HepG2 (cell line): ENCODE results near the gene ENTREP3. TPM values are rescaled to one million over a fixed set of nuclear protein-coding genes. Genes with fewer than 3 reads are reported as not detected.

ENCODE experiments used
- CREBL2 ChIP-seq: sonication (generic); formaldehyde crosslinking; IDR thresholded peaks from 2 replicates; pipeline ENCODE4 v1.8.1; 2023; ENCODE audit warnings: missing genetic modification reagents, mild to moderate bottlenecking, borderline replicate concordance
- GABPB1 ChIP-seq: IDR thresholded peaks from 2 replicates; pipeline ENCODE4 v1.6.1; 2016; ENCODE audit warnings: mild to moderate bottlenecking, missing genetic modification reagents, moderate library complexity, missing compliant biosample characterization
- KMT2A ChIP-seq: sonication (generic); formaldehyde crosslinking; IDR thresholded peaks from 2 replicates; pipeline ENCODE4 v1.4.0; 2020; ENCODE audit warnings: missing genetic modification reagents
- MXI1 ChIP-seq: IDR thresholded peaks from 3 replicates; pipeline ENCODE4 v1.6.1; 2012; ENCODE audit warnings: low read depth, low read length, inconsistent platforms, borderline replicate concordance
- NR3C1 ChIP-seq: sonication (generic); formaldehyde crosslinking; IDR thresholded peaks from 2 replicates; pipeline ENCODE4 v1.4.0; 2020; ENCODE audit warnings: missing genetic modification reagents
- POLR2A ChIP-seq, 2 experiments: IDR thresholded peaks; 2 replicates each; pipeline ENCODE4 v1.6.1; 2011; ENCODE audit warnings: low read depth in 2 of 2, low read length in 2 of 2, mild to moderate bottlenecking in 1 of 2, moderate library complexity in 1 of 2; ENCODE audit not compliant: insufficient read depth in 1 of 2
- SOX13 ChIP-seq, 3 experiments: fragments of 450-650 bp in 1 of 3; sonication (generic) in 1 of 3; formaldehyde crosslinking in 1 of 3; IDR thresholded peaks in 2 of 3; conservative IDR thresholded peaks in 1 of 3; 2 replicates each; pipeline versions ENCODE4 v1.5.0 to v1.6.1; 2016 to 2020; ENCODE audit warnings: antibody characterized with exemption in 1 of 3, mild to moderate bottlenecking in 1 of 3, missing compliant biosample characterization in 1 of 3, missing genetic modification reagents in 1 of 3, moderate library complexity in 1 of 3
- SRY ChIP-seq: sonication (generic); formaldehyde crosslinking; IDR thresholded peaks from 2 replicates; pipeline ENCODE4 v1.8.0; 2022; ENCODE audit warnings: mild to moderate bottlenecking, missing genetic modification reagents
- ZFP36L1 ChIP-seq: sonication (generic); formaldehyde crosslinking; IDR thresholded peaks from 2 replicates; pipeline ENCODE4 v1.8.0; 2022; ENCODE audit warnings: mild to moderate bottlenecking, missing genetic modification reagents, moderate library complexity
- ZMAT5 ChIP-seq: sonication (generic); formaldehyde crosslinking; IDR thresholded peaks from 2 replicates; pipeline ENCODE4 v1.5.0; 2020; ENCODE audit warnings: mild to moderate bottlenecking, low read depth, missing genetic modification reagents, borderline replicate concordance
- ZNF501 ChIP-seq: sonication (generic); formaldehyde crosslinking; IDR thresholded peaks from 2 replicates; pipeline ENCODE4 v1.5.1; 2020; ENCODE audit warnings: mild to moderate bottlenecking, moderate library complexity, missing genetic modification reagents
- ZNF644 ChIP-seq: IDR thresholded peaks from 2 replicates; pipeline ENCODE4 v1.6.1; 2016; ENCODE audit warnings: low read depth
- ZNF7 ChIP-seq: IDR thresholded peaks from 2 replicates; pipeline ENCODE4 v1.6.1; 2016; ENCODE audit warnings: missing biosample characterization, missing genetic modification reagents
- polyA plus RNA-seq, 8 experiments: library from polyadenylated mRNA; depleted of rRNA in 3 of 8; stranded (reverse) in 7 of 8; unstranded in 1 of 8; fragments of >200 nt; fragmentation: Illumina TruSeq in 4 of 8; extraction: Trizol in 4 of 8; gene quantifications; 2 replicates each; pipeline versions ENCODE4 v1.2.1 to v1.2.3, GENCODE V29; 2011 to 2016; ENCODE audit warnings: low read depth in 4 of 8, missing spikeins in 1 of 8, mixed read lengths in 1 of 8; ENCODE audit not compliant: insufficient read depth in 1 of 8
- total RNA-seq, 5 experiments: library from RNA; depleted of rRNA; stranded (reverse); fragments of >200 nt; fragmentation: Illumina TruSeq; extraction: Trizol; gene quantifications; 2 replicates each; pipeline ENCODE4 v1.2.3, GENCODE V29; 2016; ENCODE audit warnings: low read depth in 1 of 5
- TF ChIP-seq, protein P1 (sequence below): sonication (generic); formaldehyde crosslinking; IDR thresholded peaks from 2 replicates; pipeline ENCODE4 v1.9.0; 2021; ENCODE audit warnings: missing genetic modification reagents, mild to moderate bottlenecking, borderline replicate concordance
- TF ChIP-seq, protein P2 (sequence below): sonication (generic); formaldehyde crosslinking; IDR thresholded peaks from 2 replicates; pipeline ENCODE4 v1.4.0; 2020; ENCODE audit warnings: missing genetic modification reagents, mild to moderate bottlenecking, borderline replicate concordance
- TF ChIP-seq, protein P3 (sequence below), 2 experiments: fragments of 450-650 bp in 1 of 2; sonication (generic) in 1 of 2; formaldehyde crosslinking in 1 of 2; IDR thresholded peaks; 2 replicates each; pipeline versions ENCODE4 v1.6.1 to v1.8.0; 2016 to 2022; ENCODE audit warnings: antibody characterized with exemption in 1 of 2, mild to moderate bottlenecking in 1 of 2, missing genetic modification reagents in 1 of 2

The ENTREP3 gene
- total and polyA plus RNA-seq, 2 of the 13 experiments (the other 11 are each of a cell fraction or from before 2014, with no cell fraction given), result 4.1 to 9.9 TPM

DNA sequence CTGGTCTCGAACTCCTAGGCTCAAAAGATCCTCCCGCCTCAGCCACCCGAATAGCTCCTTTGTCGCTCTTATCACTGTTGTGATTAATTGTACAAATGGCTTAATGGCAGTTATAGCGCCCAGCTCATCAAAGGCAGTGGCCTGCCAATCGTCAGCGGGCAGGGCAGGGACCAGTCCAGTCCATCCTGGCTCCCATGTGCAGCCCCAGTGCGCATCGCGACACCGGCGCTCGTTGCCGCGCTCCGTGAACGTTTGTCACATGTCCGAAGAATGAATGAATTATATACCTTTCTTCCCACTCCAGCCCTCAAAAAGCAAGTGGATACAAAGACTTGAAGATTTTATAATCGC is 28.4 kb downstream of the ENTREP3 start (continued):
- TF ChIP-seq CREBL2 (CRISPR knock-in tag) (no peak), ZNF7 (CRISPR knock-in tag) (no peak), MXI1 (no peak), SOX13 (IDR thresholded peaks at IDR 0.05) (no peak), SOX13 (CRISPR knock-in tag; conservative IDR thresholded peaks at IDR 0.05 in 1 of 2, IDR thresholded peaks at IDR 0.05 in 1 of 2) (no peak), SRY (0 out of 2 replicates have a peak, but pooled peaks have one; percentile 82), GABPB1 (CRISPR knock-in tag) (no peak), ZNF501 (CRISPR knock-in tag) (peak; percentile 66), POLR2A (IDR thresholded peaks at IDR 0.05; ENCODE audit: insufficient read depth in 1 of 2, low read depth in 2 of 2, low read length in 2 of 2) (no peak), ZNF644 (CRISPR knock-in tag) (no peak), ZMAT5 (CRISPR knock-in tag) (no peak), ZFP36L1 (CRISPR knock-in tag) (0 out of 2 replicates have a peak, but pooled peaks have one; percentile 2), KMT2A (CRISPR knock-in tag) (no peak), NR3C1 (CRISPR knock-in tag) (no peak)
- TF ChIP-seq, protein P1, sequence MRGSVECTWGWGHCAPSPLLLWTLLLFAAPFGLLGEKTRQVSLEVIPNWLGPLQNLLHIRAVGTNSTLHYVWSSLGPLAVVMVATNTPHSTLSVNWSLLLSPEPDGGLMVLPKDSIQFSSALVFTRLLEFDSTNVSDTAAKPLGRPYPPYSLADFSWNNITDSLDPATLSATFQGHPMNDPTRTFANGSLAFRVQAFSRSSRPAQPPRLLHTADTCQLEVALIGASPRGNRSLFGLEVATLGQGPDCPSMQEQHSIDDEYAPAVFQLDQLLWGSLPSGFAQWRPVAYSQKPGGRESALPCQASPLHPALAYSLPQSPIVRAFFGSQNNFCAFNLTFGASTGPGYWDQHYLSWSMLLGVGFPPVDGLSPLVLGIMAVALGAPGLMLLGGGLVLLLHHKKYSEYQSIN (CRISPR knock-in tag), result no peak
- TF ChIP-seq, protein P2, sequence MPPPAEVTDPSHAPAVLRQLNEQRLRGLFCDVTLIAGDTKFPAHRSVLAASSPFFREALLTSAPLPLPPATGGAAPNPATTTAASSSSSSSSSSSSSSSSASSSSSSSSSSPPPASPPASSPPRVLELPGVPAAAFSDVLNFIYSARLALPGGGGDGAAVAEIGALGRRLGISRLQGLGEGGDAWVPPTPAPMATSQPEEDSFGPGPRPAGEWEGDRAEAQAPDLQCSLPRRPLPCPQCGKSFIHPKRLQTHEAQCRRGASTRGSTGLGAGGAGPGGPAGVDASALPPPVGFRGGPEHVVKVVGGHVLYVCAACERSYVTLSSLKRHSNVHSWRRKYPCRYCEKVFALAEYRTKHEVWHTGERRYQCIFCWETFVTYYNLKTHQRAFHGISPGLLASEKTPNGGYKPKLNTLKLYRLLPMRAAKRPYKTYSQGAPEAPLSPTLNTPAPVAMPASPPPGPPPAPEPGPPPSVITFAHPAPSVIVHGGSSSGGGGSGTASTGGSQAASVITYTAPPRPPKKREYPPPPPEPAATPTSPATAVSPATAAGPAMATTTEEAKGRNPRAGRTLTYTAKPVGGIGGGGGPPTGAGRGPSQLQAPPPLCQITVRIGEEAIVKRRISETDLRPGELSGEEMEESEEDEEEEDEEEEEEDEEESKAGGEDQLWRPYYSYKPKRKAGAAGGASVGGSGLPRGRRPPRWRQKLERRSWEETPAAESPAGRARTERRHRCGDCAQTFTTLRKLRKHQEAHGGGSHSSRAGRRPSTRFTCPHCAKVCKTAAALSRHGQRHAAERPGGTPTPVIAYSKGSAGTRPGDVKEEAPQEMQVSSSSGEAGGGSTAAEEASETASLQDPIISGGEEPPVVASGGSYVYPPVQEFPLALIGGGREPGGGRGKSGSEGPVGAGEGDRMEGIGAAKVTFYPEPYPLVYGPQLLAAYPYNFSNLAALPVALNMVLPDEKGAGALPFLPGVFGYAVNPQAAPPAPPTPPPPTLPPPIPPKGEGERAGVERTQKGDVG, result no peak
- TF ChIP-seq, protein P3, sequence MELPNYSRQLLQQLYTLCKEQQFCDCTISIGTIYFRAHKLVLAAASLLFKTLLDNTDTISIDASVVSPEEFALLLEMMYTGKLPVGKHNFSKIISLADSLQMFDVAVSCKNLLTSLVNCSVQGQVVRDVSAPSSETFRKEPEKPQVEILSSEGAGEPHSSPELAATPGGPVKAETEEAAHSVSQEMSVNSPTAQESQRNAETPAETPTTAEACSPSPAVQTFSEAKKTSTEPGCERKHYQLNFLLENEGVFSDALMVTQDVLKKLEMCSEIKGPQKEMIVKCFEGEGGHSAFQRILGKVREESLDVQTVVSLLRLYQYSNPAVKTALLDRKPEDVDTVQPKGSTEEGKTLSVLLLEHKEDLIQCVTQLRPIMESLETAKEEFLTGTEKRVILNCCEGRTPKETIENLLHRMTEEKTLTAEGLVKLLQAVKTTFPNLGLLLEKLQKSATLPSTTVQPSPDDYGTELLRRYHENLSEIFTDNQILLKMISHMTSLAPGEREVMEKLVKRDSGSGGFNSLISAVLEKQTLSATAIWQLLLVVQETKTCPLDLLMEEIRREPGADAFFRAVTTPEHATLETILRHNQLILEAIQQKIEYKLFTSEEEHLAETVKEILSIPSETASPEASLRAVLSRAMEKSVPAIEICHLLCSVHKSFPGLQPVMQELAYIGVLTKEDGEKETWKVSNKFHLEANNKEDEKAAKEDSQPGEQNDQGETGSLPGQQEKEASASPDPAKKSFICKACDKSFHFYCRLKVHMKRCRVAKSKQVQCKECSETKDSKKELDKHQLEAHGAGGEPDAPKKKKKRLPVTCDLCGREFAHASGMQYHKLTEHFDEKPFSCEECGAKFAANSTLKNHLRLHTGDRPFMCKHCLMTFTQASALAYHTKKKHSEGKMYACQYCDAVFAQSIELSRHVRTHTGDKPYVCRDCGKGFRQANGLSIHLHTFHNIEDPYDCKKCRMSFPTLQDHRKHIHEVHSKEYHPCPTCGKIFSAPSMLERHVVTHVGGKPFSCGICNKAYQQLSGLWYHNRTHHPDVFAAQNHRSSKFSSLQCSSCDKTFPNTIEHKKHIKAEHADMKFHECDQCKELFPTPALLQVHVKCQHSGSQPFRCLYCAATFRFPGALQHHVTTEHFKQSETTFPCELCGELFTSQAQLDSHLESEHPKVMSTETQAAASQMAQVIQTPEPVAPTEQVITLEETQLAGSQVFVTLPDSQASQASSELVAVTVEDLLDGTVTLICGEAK (IDR thresholded peaks at IDR 0.05), result no peak
- TF ChIP-seq, protein P3 (CRISPR knock-in tag; IDR thresholded peaks at IDR 0.05), result no peak
